GM19351 (cell line): ENCODE measurements around the gene MKLN1.
"Not testable (repeated sequence)": the region's sequence is repeated elsewhere in the genome, so short reads cannot be mapped to it uniquely, and the experiment has no call there.

Experiments used
- ATAC-seq: cut with Tn5 transposase; IDR thresholded peaks from one replicate; pipeline ENCODE4 v1.9.1; 2021; ENCODE audit warnings: mild to moderate bottlenecking, moderate library complexity; ENCODE audit not compliant: unreplicated experiment

The MKLN1 gene

DNA sequence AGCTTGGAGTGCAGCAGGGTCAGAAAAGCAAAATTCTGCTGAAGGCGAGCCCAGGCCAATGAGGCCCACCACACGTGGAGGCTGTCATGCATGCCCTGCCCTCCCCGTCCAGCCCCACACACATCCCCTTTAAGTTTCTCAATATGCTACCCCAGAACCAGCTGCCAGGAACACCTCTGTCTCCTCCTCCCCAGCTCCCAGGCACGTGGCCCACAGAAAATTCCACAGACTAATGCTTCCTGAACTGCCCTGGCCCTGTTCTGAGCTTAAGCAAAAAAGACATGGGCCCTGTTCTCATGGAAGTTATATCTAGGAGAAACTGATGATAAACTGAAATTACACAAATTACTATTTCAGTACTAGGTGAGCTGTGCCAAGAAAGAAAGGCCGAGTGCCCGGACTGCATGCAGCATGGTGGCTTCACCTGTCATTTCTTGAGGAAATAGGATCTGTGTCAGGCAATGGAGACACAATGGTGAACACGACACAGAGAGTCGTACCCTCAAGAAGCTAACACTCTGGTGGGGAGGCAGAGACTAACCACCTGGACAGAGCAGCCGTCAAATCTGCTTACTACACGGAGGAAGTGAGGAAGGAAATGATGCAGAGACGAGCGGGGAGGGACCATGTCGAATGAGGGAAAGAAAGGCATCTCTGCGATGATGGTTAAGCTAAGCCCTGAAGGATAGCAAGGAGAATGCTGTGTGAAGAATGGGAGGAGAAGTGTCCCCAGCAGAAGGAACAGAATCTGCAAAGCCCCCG, 184.3 kb downstream of the MKLN1 start:
- ATAC-seq: no peak

- ATAC-seq: peak; percentile 99
Measured at GRCh38 chr7:131513245-131514061, 185.8 kb downstream of the MKLN1 start.

GRCh38 chr7:131515471-131515870, 187.8 kb downstream of the MKLN1 start:
- ATAC-seq: not testable (repeated sequence)

DNA sequence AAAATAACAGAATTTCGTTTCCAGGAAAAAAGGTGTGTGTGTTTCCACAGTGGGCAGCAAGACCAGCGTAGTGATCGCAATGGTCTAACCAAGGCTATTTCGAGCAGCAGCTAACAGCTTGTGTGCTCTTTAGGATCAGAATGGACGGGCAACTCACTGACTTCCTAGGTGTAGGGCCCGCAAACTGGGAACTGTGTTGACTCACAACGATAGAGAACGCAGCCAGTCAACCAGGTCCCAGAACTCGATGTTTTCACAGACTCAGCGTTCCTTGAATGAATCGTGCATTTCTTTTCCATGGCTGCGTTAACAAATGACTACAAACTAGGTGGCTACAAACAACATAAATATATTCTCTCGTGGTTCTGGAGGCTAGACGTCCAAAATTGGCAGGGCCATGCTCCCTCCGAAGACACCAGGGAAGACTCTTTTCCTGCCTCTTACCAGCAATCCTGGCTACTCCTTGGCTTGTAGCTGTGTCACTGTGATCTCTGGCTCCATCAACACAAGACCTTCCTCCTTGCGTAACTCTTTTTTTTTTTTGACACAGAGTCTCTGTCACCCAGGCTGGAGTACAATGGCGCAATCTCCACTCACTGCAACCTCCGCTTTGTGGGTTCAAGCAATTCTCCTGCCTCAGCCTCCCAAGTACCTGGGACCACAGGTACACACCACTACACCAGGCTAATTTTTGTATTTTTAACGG, 189.7 kb downstream of the MKLN1 start:
- no peak for ATAC-seq

DNA sequence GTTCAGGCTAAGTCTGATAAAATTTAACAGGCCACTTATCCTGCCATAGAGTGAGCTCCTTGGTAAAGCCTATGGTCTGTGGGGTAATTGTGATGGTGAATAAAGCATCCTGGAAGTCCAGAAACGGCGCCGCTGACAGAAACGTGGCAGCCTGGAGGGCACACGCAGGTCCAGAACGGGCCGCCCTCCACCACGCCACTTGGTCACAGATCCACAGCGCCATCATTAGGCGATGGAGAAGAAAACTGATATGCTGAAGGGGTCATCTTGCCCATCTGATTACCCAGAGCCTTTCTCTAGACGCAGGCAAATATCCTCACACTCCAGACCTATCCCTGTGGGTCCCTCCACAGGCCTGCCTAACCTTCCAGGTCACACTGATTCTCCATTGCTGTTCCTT, 190.9 kb downstream of the MKLN1 start:
- no peak for ATAC-seq

- ATAC-seq: no peak
Measured at GRCh38 chr7:131521651-131522163, 194.0 kb downstream of the MKLN1 start.

DNA sequence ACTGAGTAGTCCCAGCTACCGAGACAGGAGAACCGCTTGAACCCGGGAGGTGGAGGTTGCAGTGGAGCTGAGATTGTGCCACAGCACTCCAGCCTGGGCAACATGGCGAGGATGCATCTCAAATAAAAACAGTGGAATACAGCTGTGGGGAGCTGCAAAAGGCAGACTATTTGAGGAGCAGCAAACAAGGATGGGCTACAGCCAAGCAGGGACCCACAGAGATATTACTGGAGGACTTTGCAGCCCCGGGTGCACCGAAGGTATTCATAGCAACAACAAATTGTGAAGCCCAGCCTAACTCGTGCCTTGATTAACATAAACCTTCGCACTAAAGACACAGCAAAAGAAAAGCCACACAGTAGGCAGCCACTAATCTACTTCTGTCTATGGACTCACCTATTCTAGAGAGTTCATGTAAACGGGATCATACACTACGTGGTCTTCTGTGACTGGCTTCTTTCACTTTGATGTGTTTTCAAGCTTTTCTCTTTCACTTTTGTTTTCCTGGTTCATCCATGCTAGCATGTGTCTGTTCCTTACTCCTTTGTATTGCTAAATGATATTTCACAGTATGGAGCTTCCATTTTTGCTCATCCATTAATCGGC, 194.8 kb downstream of the MKLN1 start:
- ATAC-seq: peak; percentile 53

DNA sequence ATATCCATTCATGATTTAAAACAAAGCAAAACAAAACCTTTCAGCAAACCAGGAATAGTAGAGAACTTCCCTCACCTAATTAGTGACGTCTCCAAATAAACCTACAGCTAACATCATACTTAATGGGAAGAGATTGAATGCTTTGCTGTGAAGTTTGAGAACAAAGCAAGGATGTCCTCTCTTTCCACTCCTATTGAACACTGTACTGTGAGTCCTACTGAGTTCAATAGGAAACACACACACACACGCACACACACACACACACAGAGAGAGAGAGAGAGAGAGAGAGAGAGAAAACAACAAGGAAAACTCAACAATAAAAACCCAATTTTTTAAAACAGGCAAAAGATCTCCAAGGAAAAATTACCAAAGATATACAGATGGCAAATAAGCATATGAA, 196.4 kb downstream of the MKLN1 start:
- ATAC-seq: no peak

GRCh38 chr7:131524703-131525102, 197.0 kb downstream of the MKLN1 start:
- no peak for ATAC-seq

- no peak for ATAC-seq
Measured at GRCh38 chr7:131525820-131526219, 198.1 kb downstream of the MKLN1 start.

GRCh38 chr7:131527456-131527855, 199.8 kb downstream of the MKLN1 start:
- ATAC-seq: no peak

- no peak for ATAC-seq
Measured at GRCh38 chr7:131529179-131529578, 201.5 kb downstream of the MKLN1 start.

DNA sequence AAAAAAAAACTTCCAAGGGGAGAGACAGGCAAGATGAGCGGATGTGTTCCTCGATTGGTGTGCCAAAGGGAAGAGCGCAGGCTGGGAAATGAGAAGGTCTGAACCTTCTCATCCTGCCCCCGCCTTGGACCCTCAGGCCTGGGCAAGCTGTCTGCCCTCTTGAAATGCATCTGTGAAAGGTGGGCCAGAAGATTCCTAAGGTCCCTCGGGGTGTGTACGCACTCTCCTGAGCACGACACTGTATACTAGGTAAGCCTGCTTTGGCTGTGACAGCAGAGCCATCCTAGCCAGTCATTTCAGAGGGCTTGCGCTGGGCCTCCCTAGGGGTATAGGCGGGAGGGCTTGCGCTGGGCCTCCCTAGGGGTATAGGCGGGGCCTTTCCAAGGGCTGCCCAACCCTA, 201.9 kb downstream of the MKLN1 start:
- ATAC-seq: no peak

DNA sequence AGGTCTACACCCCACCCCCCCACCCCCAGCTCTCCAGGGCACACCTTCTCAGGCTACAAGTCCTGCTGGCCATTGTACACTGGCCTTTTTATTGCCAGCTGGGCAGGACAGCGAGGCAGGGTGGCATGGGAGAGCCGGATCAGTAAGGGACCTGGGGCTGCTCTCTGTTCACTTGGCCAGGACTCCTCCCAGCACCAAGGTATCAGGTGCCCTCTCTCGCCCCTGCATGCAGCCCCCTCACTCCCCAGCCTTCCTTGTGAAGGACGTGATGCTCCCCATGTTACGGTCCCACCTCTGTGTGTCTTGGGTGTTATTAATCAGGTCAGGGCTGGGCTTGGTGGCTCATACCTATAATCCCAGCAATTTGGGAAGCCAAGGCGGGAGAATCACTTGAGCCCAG, 202.5 kb downstream of the MKLN1 start:
- no peak for ATAC-seq

- no peak for ATAC-seq
Measured at GRCh38 chr7:131532570-131533091, 205.0 kb downstream of the MKLN1 start.

GRCh38 chr7:131533151-131533559, 205.5 kb downstream of the MKLN1 start:
- no peak for ATAC-seq

DNA sequence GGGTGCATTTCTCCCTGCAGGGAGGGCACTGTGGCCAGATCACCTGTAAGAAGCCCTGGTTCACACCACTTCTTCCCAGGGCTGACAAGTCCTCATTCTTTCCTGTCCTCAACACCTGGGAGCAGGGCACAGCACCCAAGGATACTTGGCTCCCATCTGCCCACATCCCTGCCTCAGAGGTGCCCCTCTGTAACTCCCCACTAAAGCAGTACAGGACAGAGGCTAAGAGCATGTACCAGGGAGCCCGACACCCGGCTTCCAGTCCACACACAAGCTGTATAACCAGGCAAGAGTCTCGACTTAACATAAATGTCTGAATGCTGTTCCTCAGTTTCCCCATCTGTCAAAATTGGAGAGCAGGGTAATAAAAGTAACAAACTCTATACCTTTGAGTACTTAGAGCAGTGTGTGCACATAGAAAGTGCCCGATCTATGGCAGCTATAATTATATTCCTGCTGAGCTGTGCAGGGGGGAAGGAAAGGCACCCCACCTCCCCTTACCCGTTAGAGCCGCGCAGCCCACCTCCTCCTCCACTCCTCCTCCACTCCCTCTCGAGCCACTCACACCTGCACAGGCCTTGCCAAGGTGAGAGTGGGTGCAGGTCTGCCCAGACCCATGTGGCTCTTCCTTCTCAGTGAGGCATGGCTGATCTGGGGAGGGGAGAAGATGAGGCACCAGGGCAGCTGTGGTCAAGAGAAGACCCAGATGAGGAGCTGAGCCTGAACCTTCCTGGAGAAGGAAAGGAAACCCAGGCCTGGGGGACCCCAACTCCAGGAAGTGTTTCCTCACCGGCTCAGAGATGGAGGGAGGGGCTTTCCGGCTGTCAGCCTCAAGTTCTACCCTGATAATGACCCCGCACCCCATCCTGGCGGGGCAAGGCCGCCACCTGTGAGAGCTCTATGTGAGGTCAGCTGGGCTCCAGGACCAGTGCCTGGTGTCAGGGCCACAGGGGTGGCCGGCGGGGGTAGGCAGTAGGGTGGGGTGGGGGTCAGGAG, 206.2 kb downstream of the MKLN1 start:
- ATAC-seq: no peak

- no peak for ATAC-seq
Measured at GRCh38 chr7:131536361-131536849, 208.7 kb downstream of the MKLN1 start.

- ATAC-seq: no peak
Measured at GRCh38 chr7:131537571-131537978, 209.9 kb downstream of the MKLN1 start.
